ENCODE measurements around the gene SHISA7.

The SHISA7 gene

DNA sequence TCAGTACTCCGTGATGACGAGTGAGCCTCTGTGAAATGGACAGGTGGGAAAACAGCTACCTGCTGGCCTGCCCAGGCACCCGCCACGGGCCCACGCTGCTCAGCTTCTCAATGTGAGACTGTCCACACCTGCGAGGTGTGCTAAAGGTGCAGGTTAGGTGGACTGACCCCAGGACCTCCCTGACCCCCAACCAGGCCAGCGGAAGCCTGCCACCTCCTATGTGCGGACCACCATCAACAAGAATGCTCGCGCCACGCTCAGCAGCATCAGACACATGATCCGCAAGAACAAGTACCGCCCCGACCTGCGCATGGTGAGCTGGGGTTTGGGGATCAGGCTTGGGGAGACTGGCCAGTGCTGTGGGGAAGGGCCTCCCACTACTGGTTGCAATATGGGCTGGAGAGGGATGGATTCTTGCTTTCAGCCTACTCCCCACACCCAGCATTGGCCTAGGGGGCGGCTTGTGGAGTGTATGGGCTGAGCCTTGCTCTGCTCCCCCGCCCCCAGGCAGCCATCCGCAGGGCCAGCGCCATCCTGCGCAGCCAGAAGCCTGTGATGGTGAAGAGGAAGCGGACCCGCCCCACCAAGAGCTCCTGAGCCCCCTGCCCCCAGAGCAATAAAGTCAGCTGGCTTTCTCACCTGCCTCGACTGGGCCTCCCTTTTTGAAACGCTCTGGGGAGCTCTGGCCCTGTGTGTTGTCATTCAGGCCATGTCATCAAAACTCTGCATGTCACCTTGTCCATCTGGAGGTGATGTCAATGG is 55.2 kb downstream of the SHISA7 start:
- no peak for DNase-seq

GRCh38 chr19:55386493-55386971 is 56.6 kb downstream of the SHISA7 start:
- no peak for DNase-seq

GRCh38 chr19:55385724-55386492 is 57.2 kb downstream of the SHISA7 start, which contains the start of gene RPL28:
TSS of gene RPL28 (plus strand) at chr19:55385932. CDS start at chr19:55386358, 426 bp downstream.
- DNase-seq: peak; percentile 98

- peak; percentile 96 for DNase-seq
Observed at GRCh38 chr19:55384920-55385723, 58.0 kb downstream of the SHISA7 start.

- DNase-seq: no peak
Observed at GRCh38 chr19:55384131-55384919, 58.8 kb downstream of the SHISA7 start, which contains the start of gene TMEM238. TSS of gene TMEM238 (minus strand) at chr19:55384292. CDS start at chr19:55384259, 33 bp downstream.

DNA sequence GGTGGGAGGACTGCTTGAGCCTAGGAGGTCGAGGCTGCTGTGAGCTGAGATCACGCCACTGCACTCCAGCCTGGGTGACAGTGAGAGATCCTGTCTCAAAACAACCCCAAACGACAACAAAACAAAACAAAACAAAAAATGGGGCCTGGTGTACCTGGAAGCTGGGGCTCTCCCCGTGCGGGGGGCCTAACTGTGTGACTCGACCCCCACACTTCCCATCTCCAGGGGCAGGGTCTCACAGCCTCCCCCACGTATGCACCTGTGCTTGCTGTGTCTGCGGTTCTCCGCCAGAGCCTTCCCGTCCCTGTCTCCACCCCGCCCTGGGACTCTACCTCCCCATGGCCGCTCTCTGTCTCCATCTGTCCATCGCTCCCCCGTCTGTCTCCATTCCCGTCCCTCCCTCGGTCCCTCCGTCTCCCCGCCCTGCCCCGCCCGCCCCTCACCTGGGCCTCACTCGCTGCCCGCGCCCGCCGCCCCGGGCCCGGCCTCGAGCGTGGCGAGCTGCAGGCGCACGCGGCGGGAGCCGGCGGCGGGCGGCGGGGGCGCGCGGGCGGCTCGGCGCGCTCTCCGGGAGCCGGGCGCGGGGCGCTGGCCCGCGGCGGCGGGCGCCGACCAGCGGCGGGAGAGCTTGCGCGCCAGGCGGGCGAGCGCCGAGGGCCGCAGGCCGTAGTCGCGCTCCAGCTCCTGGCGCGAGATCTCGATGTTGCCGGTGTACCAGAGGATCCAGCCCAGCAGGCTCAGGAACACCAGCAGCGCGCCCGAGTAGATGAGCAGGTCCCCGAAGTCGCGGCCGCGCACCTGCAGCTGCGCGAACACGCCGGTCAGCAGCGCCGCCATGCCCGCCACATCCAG is 59.6 kb downstream of the SHISA7 start:
- DNase-seq: peak; percentile 64

DNA sequence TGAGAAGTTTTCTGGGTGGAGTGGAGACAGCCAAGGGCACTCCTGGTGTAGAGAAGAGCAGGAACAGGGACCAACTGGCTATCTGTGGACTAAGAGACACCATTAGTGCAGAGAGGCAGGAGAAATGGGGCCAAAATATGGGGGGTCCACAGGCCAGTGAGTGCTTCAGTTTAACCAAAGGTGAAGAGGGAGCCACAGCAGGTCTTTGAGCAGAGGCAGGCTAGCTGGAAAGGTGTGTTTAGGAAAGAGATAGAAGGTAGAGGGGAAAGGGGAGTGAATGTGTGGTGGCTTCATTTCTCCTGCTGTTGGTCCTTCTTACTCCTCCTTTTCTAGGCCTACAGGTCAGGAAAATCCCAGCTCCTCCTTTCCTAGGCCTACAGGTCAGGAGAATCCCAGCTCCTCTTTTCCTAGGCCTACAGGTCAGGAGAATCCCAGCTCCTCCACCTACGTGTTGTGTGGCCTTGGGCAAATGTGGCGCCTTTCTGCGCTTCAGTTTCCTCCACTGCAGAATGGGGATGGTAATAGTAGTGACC is 60.5 kb downstream of the SHISA7 start:
- DNase-seq: no peak

DNA sequence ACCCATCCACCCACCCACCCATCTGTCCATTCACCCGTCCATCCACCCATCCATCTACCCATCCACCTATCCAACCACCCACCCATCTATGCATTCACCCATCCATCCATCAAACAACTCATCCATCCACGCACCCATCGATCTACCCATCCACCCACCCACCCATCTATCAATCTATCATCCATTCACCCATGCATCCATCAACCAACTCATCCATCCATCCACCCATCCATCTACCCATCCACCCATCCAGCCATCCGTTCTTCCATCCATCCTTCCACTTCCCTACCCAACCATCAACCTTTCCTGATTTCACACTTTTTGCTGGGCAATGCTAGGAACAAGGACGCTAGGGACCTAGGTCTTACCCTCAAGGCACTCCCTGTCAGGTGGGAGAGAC is 61.1 kb downstream of the SHISA7 start:
- no peak for DNase-seq

DNA sequence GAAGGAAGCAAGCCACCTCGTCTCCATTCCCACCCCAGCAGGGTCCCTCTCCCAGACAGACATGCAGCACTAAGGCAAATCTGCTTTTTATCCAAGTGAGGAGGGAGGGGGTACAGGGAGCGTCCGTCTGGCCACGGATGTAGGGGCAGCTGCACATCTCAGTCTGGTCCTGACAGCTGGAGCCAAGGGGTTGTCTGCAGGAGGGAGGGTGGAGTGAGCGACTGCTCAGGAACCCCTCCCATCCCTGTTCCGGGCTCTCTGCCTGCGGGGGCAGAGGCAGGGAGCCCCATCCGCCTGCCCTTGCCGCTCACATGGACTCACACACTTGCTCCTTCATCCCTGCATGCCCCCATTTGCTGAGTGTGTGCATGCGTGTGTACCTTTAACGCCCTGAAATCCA is 63.9 kb downstream of the SHISA7 start:
- no peak for DNase-seq
